Upper lobe of left lung (tissue), 6 donors: ENCODE results near the gene AOC1. TPM values are rescaled to one million over a fixed set of nuclear protein-coding genes. Genes with fewer than 3 reads are reported as not detected.
"Not testable (repeated sequence)": the region's sequence is repeated elsewhere in the genome, so short reads cannot be mapped to it uniquely, and the experiment has no call there.

ENCODE experiments used
- ATAC-seq, 2 donors: fragments of 200-7000 bp; cut with Tn5 transposase; one replicate each; pipeline ENCODE4 v1.9.1; 2022; ENCODE audit warnings: mild to moderate bottlenecking in 2 of 2, moderate library complexity in 2 of 2; ENCODE audit not compliant: low FRiP score in 2 of 2
- DNase-seq, 2 donors: peaks; one replicate each; pipeline ENCODE4 v3.0.0-alpha.2; 2019 to 2020
- H3K27ac ChIP-seq, 4 donors: fragments of 200-600 bp; sonication (generic); one replicate each; pipeline ENCODE4 v1.5.1; 2016 to 2019
- H3K27me3 ChIP-seq, 4 donors: fragments of 200-600 bp; sonication (generic); one replicate each; pipeline ENCODE4 v1.5.1; 2017 to 2019
- H3K36me3 ChIP-seq, 4 donors: fragments of 200-600 bp; sonication (generic); one replicate each; pipeline ENCODE4 v1.5.1; 2016 to 2019
- H3K4me1 ChIP-seq, 4 donors: fragments of 200-600 bp; sonication (generic); one replicate each; pipeline ENCODE4 v1.5.1; 2018 to 2019
- H3K4me3 ChIP-seq, 4 donors: fragments of 200-600 bp; sonication (generic); one replicate each; pipeline ENCODE4 v1.5.1; 2017 to 2019; ENCODE audit warnings: mild to moderate bottlenecking in 2 of 4, moderate library complexity in 1 of 4
- H3K9me3 ChIP-seq, 4 donors: fragments of 200-600 bp; sonication (generic); one replicate each; pipeline ENCODE4 v1.5.1; 2018 to 2019
- CTCF ChIP-seq, 6 experiments: fragments of 450-650 bp in 4 of 6; fragments of 200-600 bp in 2 of 6; sonication (generic) in 2 of 6; IDR thresholded peaks; one replicate each; pipeline ENCODE4 v1.5.1; 2016 to 2019; ENCODE audit warnings: antibody characterized with exemption in 6 of 6
- EP300 ChIP-seq, 4 donors: sonication (generic); formaldehyde crosslinking; IDR thresholded peaks; one replicate each; pipeline ENCODE4 v1.5.1; 2017; ENCODE audit warnings: antibody characterized with exemption in 4 of 4, control low read depth in 2 of 4
- POLR2A ChIP-seq, 4 donors: fragments of 450-650 bp; IDR thresholded peaks; one replicate each; pipeline ENCODE4 v1.5.1; 2016 to 2017; ENCODE audit warnings: antibody characterized with exemption in 4 of 4, mild to moderate bottlenecking in 2 of 4
- POLR2AphosphoS5 ChIP-seq, 2 donors: sonication (generic); formaldehyde crosslinking; IDR thresholded peaks; one replicate each; pipeline ENCODE4 v1.5.1; 2017; ENCODE audit warnings: antibody characterized with exemption in 2 of 2
- WGBS, 2 donors: methylation state at CpG; one replicate each; pipeline ENCODE4 v1.1.5; 2017 to 2018; 5-methylcytosine and 5-hydroxymethylcytosine counted together
- total RNA-seq, 6 donors: library from RNA; depleted of rRNA in 4 of 6; stranded (reverse); fragments of >200 nt in 4 of 6; gene quantifications; one replicate each; pipeline versions ENCODE4 v1.1.0 to v1.2.1, GENCODE V29; 2016 to 2021
- donor health status: DM: no; HTN: no; CAD: no; lungs with moderate emphysema.
- donor health status: DM: no; HTN: yes; CAD: no; lungs with severe emphysema.

The AOC1 gene
- total RNA-seq, 6 donors from 2014 or later: 0.31 to 0.88 TPM; not detected in 4

GRCh38 chr7:150806454-150806853, 45.9 kb upstream of the AOC1 start:
- peaks cover 0 to 2% (median 0%) of the 10 kb centered on the region in 4 donors for H3K4me1 ChIP-seq
- DNase-seq: no peak
- peaks cover 0 to 1% (median 0%) of the 10 kb centered on the region in 4 donors for H3K27me3 ChIP-seq
- 95 to 98% methylated on average over 3 of the region's 3 CpGs for WGBS, 2 donors
- no peak overlapping the region for H3K27ac ChIP-seq
- no peak for ATAC-seq
- no peak for TF ChIP-seq CTCF (IDR thresholded peaks at IDR 0.05)
- no peak for TF ChIP-seq EP300 (IDR thresholded peaks at IDR 0.05)
- no peak for TF ChIP-seq POLR2AphosphoS5 (IDR thresholded peaks at IDR 0.05)
- no peak for TF ChIP-seq POLR2A (IDR thresholded peaks at IDR 0.05)
- H3K9me3 ChIP-seq: peaks cover 0 to 19% (median 9%) of the 10 kb centered on the region in 4 donors
- no peaks in the 10 kb centered on the region for H3K36me3 ChIP-seq
- no peak overlapping the region for H3K4me3 ChIP-seq

DNA sequence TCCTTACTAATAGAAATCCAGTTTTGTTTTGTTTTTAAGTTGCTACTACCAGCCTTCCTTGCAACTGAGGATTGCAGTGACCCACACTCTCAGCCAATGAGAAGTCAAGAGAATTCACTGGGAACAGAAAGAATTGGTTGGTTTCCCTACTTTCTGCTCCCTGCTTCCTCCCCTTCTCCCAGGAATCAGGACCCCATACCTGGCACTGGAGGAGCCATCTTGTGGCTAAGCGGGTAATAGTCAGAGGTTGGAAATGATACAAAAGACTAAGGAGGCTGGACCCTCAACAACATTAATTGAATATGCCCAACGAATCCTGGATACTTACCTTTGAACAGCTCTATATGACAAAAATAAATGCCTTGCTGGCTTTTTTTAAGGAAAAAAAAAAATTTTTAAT, 45.5 kb upstream of the AOC1 start:
- ATAC-seq (no peak), DNase-seq (no peak)
- peaks cover 0 to 19% (median 9%) of the 10 kb centered on the region in 4 donors for H3K9me3 ChIP-seq
- no peaks in the 10 kb centered on the region for H3K27me3 ChIP-seq
- 57 to 81% methylated on average over 2 of the region's 2 CpGs for WGBS, 2 donors
- no peak overlapping the region for H3K27ac ChIP-seq
- no peak for TF ChIP-seq CTCF (IDR thresholded peaks at IDR 0.05)
- H3K4me1 ChIP-seq: no peaks in the 10 kb centered on the region
- no peak overlapping the region for H3K4me3 ChIP-seq
- no peaks in the 10 kb centered on the region for H3K36me3 ChIP-seq

DNA sequence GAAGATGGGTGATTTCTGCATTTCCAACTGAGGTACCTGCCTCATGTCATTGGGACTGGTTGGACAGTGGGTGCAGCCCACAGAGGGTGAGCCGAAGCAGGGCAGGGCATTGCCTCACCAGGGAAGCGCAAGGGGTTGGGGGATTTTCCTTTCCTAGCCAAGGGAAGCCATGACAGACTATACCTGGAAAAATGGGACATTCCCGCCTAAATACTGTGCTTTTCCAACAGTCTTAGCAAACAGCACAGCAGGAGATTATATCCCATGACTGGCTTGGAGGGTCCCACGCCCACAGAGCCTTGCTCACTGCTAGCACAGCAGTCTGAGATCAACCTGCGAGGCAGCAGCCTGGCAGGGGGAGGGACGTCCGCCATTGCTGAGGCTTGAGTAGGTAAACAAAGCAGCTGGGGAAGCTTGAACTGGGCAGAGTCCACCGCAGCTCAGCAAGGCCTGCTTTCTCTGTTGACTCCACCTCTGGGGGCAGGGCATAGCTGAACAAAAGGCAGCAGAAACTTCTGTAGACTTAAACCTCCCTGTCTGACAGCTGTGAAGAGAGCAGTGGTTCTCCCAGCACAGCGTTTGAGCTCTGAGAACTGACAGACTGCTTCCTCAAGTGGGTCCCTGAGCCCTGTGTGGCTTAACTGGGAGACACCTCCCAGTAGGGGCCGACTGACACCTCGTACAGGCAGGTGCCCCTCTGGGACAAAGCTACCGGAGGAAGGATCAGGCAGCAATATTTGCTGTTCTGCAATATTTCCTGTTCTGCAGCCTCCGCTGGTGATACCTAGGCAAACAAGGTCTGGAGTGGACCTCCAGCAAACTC, 44.5 kb upstream of the AOC1 start:
- not testable (repeated sequence) for H3K36me3 ChIP-seq, DNase-seq, H3K27me3 ChIP-seq, H3K4me1 ChIP-seq, H3K27ac ChIP-seq, H3K4me3 ChIP-seq, ATAC-seq
- H3K9me3 ChIP-seq: peaks cover 0 to 19% (median 9%) of the 10 kb centered on the region in 4 donors
- WGBS, 2 donors: 61 to 78% methylated on average over 10 to 13 of the region's 13 CpGs

DNA sequence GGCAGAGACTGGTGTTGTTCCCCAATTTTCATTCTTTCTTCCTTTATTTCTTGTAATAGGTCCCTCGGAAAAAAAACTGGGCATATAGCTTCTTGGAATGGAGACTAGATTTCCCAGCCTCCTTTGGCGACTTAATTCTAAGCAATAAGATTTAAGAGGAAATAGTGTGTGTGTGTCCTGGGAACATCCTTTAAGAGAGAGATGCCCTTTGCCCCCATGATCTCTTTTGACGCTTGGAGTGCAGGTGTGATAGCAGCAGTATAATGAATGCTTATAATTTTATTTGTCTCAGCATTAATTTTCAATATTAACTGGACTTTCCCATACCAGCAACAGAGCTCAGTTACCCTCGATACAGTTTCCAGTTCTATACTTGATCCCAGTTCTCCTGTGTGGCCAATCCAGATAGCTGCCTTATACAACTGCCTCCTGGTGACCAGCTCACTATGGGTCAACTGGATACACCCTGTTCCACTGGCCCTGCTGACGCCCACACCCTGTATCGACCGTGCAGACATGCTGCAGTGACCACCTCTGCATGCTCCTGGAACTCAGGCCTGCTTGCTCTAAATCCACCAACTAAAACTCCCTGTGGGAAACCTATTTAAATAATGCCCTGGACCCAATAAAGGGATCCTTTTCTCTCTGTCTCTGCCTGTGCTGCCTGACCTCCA, 37.9 kb upstream of the AOC1 start:
- H3K4me3 ChIP-seq: no peak overlapping the region
- DNase-seq (no peak), ATAC-seq (no peak)
- H3K27me3 ChIP-seq: no peaks in the 10 kb centered on the region
- TF ChIP-seq CTCF (IDR thresholded peaks at IDR 0.05) (no peak), POLR2A (IDR thresholded peaks at IDR 0.05) (no peak), EP300 (IDR thresholded peaks at IDR 0.05) (no peak), POLR2AphosphoS5 (IDR thresholded peaks at IDR 0.05) (no peak)
- no peaks in the 10 kb centered on the region for H3K4me1 ChIP-seq
- WGBS, 2 donors: 81 to 82% methylated on average over 7 of the region's 7 CpGs
- H3K9me3 ChIP-seq: peaks cover 7 to 13% (median 10%) of the 10 kb centered on the region in 4 donors
- no peaks in the 10 kb centered on the region for H3K36me3 ChIP-seq
- no peak overlapping the region for H3K27ac ChIP-seq

DNA sequence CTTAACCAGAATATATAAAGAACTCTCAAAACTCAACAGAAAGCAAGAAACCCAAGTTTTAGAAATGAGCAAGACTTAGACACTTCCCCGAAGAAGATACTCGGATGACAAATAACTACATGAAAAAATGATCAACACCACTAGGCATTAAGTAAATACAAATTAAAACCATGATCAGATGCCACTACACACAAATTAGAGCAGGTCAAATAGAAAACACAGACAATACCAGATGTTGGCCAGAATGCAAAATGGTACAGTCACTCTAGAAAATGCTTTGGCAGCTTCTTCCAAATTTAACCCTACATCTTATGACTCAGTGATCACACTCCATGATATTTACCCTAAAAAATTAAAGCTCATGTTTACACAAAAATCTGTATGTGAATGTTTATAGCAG, 33.3 kb upstream of the AOC1 start:
- 84 to 87% methylated on average over 2 of the region's 2 CpGs for WGBS, 2 donors
- ATAC-seq: no peak
- no peak overlapping the region for H3K27ac ChIP-seq

More for the DNA sequence above, 33.3 kb upstream of the AOC1 start:
- Histone ChIP-seq H3K4me3 (no peak overlapping the region), H3K4me1 (no peaks in the 10 kb centered on the region), H3K36me3 (no peaks in the 10 kb centered on the region), H3K27me3 (no peaks in the 10 kb centered on the region), H3K9me3 (peaks cover 7 to 13% (median 10%) of the 10 kb centered on the region in 4 donors)
- DNase-seq: no peak
- no peak for TF ChIP-seq CTCF (IDR thresholded peaks at IDR 0.05)
- no peak for TF ChIP-seq EP300 (IDR thresholded peaks at IDR 0.05)
- no peak for TF ChIP-seq POLR2AphosphoS5 (IDR thresholded peaks at IDR 0.05)
- TF ChIP-seq POLR2A (IDR thresholded peaks at IDR 0.05): no peak
